ENCODE measurements around the gene HADHB. TPM values are rescaled to one million over a fixed set of nuclear protein-coding genes. Genes with fewer than 3 reads are reported as not detected.
A peak's percentile ranks its signal among the peaks of the same experiment; 100 is the strongest.

Gene HADHB
- 10 to 100 TPM; 59.1 to 63.5 TPM for total RNA-seq

- peaks cover 50% of the 10 kb centered on the region for H3K4me1 Mint-ChIP-seq (ENCODE audit: low read depth)
- ChIA-PET POLR2A (interaction anchor here (0.7 to 4.7 kb wide), 11 partner anchors 9 to 366 kb away, joined by 3 to 26 read pairs (median 3); partner anchors contain the start of genes ADGRF3, ASXL2, RAB10 and SELENOI), CTCF (interaction anchor here (0.7 to 5.5 kb wide), 13 partner anchors 9 to 225 kb away, joined by 3 to 32 read pairs (median 4); partner anchors contain the start of genes ADGRF3 and SELENOI)
- peaks cover 3% of the 10 kb centered on the region for H3K36me3 Mint-ChIP-seq (ENCODE audit: low read depth)
- H3K27ac Mint-ChIP-seq = peak within 1 kb of the TSS; percentile 100
- H3K27me3 Mint-ChIP-seq (ENCODE audit: low read depth) = no peaks in the 10 kb centered on the region
- ATAC-seq = peak; percentile 87
- H3K9me3 Mint-ChIP-seq (ENCODE audit: insufficient read depth) = no peaks in the 10 kb centered on the region
- peak within 1 kb of the TSS; percentile 99 for H3K4me3 Mint-ChIP-seq
- peak; percentile 88 for DNase-seq
Measured at GRCh38 chr2:26244309-26245230, at the start of gene HADHB, which contains the start of gene HADHA. TSS of gene HADHB (plus strand) at chr2:26244939. CDS start at chr2:26254255, 9,316 bp downstream. TSS of gene HADHA (minus strand) at chr2:26244632. CDS start at chr2:26244596, 36 bp downstream.

GRCh38 chr2:26195040-26195984, 49.4 kb upstream of the HADHB start:
- ChIA-PET CTCF (no interaction called here), POLR2A (no interaction called here)
- no peak overlapping the region for H3K4me3 Mint-ChIP-seq
- no peak for DNase-seq
- no peak for ATAC-seq
- H3K4me1 Mint-ChIP-seq (ENCODE audit: low read depth) = no peaks in the 10 kb centered on the region
- peaks cover 51% of the 10 kb centered on the region for H3K36me3 Mint-ChIP-seq (ENCODE audit: low read depth)
- H3K27me3 Mint-ChIP-seq (ENCODE audit: low read depth) = no peaks in the 10 kb centered on the region
- no peak overlapping the region for H3K27ac Mint-ChIP-seq
- H3K9me3 Mint-ChIP-seq (ENCODE audit: insufficient read depth) = no peaks in the 10 kb centered on the region

DNA sequence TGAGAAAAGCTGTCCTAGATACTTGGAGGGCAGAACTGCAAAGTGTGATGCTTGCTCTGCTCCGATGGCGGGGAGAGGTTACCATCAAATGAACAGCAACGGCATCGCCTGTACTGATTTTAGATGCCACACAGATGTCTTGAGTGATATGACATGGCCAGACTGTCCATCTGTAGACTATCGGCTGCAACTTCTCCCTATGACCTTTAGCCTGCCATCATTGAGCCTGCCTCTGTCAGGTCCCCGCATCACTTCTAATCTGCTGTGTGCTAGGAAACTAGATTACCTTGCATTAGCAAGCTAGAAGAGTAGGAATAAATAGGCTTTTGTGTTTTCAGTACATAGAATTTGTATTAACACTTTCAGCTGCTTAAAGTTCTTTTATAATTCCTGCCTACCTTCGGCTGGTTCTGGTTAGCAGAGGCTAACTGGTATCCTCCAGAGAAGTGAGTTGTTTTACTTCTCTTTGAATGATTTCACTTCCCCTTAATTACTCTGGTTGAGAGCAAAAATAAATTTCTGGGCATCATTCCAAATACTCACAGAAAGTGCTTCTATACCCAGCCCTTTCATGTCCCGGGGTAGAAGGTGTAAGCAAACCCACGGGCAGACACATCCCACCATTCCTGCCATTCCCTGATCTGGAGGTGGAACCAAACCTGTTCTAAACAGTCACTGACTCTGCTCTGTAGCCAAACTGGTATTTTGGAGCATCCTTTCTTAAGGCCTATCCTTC, 47.9 kb upstream of the HADHB start:
- ChIA-PET POLR2A (no interaction called here), CTCF (no interaction called here)
- Mint-ChIP-seq H3K4me3 (no peak overlapping the region), H3K4me1 (ENCODE audit: low read depth) (no peaks in the 10 kb centered on the region), H3K9me3 (ENCODE audit: insufficient read depth) (no peaks in the 10 kb centered on the region), H3K27me3 (ENCODE audit: low read depth) (no peaks in the 10 kb centered on the region), H3K36me3 (ENCODE audit: low read depth) (peaks cover 47% of the 10 kb centered on the region), H3K27ac (no peak overlapping the region)
- ATAC-seq (no peak), DNase-seq (no peak)

DNA sequence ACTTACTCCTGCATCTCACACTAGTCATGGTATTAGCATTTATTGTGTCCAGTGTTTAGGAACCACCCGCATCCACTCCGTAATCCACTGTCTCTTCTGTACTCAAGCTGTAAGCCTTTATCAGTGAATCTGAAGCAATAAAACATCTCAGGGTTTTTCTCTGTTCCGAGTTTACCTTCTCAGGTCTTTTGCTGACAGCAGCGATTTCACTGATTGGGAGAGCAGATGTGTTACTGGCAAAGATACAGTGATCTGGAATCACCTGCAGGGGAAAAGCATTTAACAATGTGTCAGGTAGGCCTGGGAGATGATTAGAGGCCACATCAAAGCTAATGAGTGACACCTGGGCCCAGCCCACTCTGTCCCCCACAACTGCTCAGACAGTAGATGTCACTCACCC, 47.2 kb upstream of the HADHB start:
- Mint-ChIP-seq H3K36me3 (ENCODE audit: low read depth) (peaks cover 49% of the 10 kb centered on the region), H3K27ac (no peak overlapping the region), H3K27me3 (ENCODE audit: low read depth) (no peaks in the 10 kb centered on the region), H3K4me1 (ENCODE audit: low read depth) (no peaks in the 10 kb centered on the region), H3K4me3 (no peak overlapping the region), H3K9me3 (ENCODE audit: insufficient read depth) (no peaks in the 10 kb centered on the region)
- ATAC-seq = no peak
- DNase-seq = no peak
- ChIA-PET CTCF (no interaction called here), POLR2A (no interaction called here)

GRCh38 chr2:26202981-26203490, 41.7 kb upstream of the HADHB start:
- H3K36me3 Mint-ChIP-seq (ENCODE audit: low read depth) = peaks cover 50% of the 10 kb centered on the region
- H3K4me3 Mint-ChIP-seq = no peak overlapping the region
- no peak for ATAC-seq
- H3K9me3 Mint-ChIP-seq (ENCODE audit: insufficient read depth) = no peaks in the 10 kb centered on the region
- no peak overlapping the region for H3K27ac Mint-ChIP-seq
- POLR2A ChIA-PET = interaction anchor here (0.8 kb wide), 1 partner anchor 43 kb away, joined by 3 read pairs; no protein-coding TSS in a partner anchor
- no peaks in the 10 kb centered on the region for H3K4me1 Mint-ChIP-seq (ENCODE audit: low read depth)
- CTCF ChIA-PET = interaction anchor here (1.3 kb wide), 1 partner anchor 18 kb away, joined by 3 read pairs; no protein-coding TSS in a partner anchor
- DNase-seq = no peak
- H3K27me3 Mint-ChIP-seq (ENCODE audit: low read depth) = no peaks in the 10 kb centered on the region

DNA sequence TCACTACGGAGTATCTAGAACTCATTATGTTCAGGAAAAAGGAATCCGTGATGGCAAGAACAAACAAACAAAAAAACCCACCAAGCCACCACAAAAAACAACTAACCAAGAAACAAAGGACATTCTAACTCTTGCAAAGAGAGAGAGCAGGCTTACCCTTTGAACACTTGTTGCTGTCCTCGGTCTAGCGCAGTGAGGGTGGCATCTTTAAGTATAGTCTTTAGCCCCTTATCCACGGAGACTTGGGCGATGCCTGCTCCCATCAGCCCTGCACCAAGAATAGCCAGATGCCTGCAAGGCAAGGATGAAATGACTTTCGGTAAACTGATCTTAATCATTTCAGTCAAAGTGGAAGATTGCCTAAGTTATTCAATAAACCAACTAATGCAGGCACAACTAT, 40.8 kb upstream of the HADHB start:
- no peaks in the 10 kb centered on the region for H3K4me1 Mint-ChIP-seq (ENCODE audit: low read depth)
- ATAC-seq = no peak
- no peak overlapping the region for H3K4me3 Mint-ChIP-seq
- POLR2A ChIA-PET = no interaction called here
- peaks cover 53% of the 10 kb centered on the region for H3K36me3 Mint-ChIP-seq (ENCODE audit: low read depth)
- H3K27me3 Mint-ChIP-seq (ENCODE audit: low read depth) = no peaks in the 10 kb centered on the region
- no peak overlapping the region for H3K27ac Mint-ChIP-seq
- no peak for DNase-seq
- no peaks in the 10 kb centered on the region for H3K9me3 Mint-ChIP-seq (ENCODE audit: insufficient read depth)
- CTCF ChIA-PET = no interaction called here

- no peak for DNase-seq
- Mint-ChIP-seq H3K27ac (no peak overlapping the region), H3K36me3 (ENCODE audit: low read depth) (peaks cover 68% of the 10 kb centered on the region), H3K4me1 (ENCODE audit: low read depth) (no peaks in the 10 kb centered on the region), H3K9me3 (ENCODE audit: insufficient read depth) (no peaks in the 10 kb centered on the region), H3K27me3 (ENCODE audit: low read depth) (no peaks in the 10 kb centered on the region), H3K4me3 (no peak overlapping the region)
- CTCF ChIA-PET = no interaction called here
- POLR2A ChIA-PET = no interaction called here
- ATAC-seq = no peak
Measured at GRCh38 chr2:26212011-26212410, 32.7 kb upstream of the HADHB start.

DNA sequence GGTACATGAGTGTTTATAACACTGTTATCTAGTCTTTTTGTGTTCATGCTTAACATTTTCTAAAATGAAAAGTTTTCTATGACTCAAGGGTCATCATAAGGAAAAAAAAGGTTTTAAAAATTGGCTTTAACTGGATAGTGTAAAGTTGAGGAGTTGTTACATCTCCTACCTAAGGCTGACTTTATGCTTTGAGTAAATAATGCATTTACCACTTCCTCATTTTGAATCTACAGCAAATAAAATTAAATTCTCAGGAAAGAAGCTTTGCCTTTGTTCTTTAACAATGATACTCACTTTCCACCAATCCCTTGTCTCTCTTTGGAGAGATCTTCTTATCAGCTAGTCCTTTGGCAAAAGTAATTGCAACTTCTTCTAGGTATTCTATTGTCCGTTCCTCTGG, 30.0 kb upstream of the HADHB start:
- ChIA-PET CTCF (interaction anchor here (0.6 to 1.1 kb wide), 2 partner anchors 116 to 363 kb away, joined by 3 read pairs; no protein-coding TSS in a partner anchor), POLR2A (no interaction called here)
- DNase-seq (no peak), ATAC-seq (no peak)
- Mint-ChIP-seq H3K4me3 (no peak overlapping the region), H3K27ac (no peak overlapping the region), H3K9me3 (ENCODE audit: insufficient read depth) (no peaks in the 10 kb centered on the region), H3K36me3 (ENCODE audit: low read depth) (peaks cover 66% of the 10 kb centered on the region), H3K27me3 (ENCODE audit: low read depth) (no peaks in the 10 kb centered on the region), H3K4me1 (ENCODE audit: low read depth) (no peaks in the 10 kb centered on the region)

GRCh38 chr2:26215833-26216232, 28.9 kb upstream of the HADHB start:
- Mint-ChIP-seq H3K36me3 (ENCODE audit: low read depth) (peaks cover 65% of the 10 kb centered on the region), H3K27me3 (ENCODE audit: low read depth) (no peaks in the 10 kb centered on the region), H3K4me1 (ENCODE audit: low read depth) (no peaks in the 10 kb centered on the region), H3K9me3 (ENCODE audit: insufficient read depth) (no peaks in the 10 kb centered on the region), H3K4me3 (no peak overlapping the region), H3K27ac (no peak overlapping the region)
- ChIA-PET POLR2A (no interaction called here), CTCF (interaction anchor here (0.6 to 1.1 kb wide), 2 partner anchors 115 to 157 kb away, joined by 3 read pairs; no protein-coding TSS in a partner anchor)
- no peak for ATAC-seq
- no peak for DNase-seq

- no peak for ATAC-seq
- Mint-ChIP-seq H3K27ac (no peak overlapping the region), H3K27me3 (ENCODE audit: low read depth) (no peaks in the 10 kb centered on the region), H3K4me1 (ENCODE audit: low read depth) (no peaks in the 10 kb centered on the region), H3K36me3 (ENCODE audit: low read depth) (peaks cover 65% of the 10 kb centered on the region), H3K9me3 (ENCODE audit: insufficient read depth) (no peaks in the 10 kb centered on the region), H3K4me3 (no peak overlapping the region)
- DNase-seq = no peak
- ChIA-PET CTCF (interaction anchor here (0.8 kb wide), 1 partner anchor 57 kb away, joined by 3 read pairs; no protein-coding TSS in a partner anchor), POLR2A (no interaction called here)
Measured at GRCh38 chr2:26216587-26216986, 28.2 kb upstream of the HADHB start.

- Mint-ChIP-seq H3K27ac (no peak overlapping the region), H3K4me3 (no peak overlapping the region), H3K36me3 (ENCODE audit: low read depth) (peaks cover 71% of the 10 kb centered on the region), H3K9me3 (ENCODE audit: insufficient read depth) (no peaks in the 10 kb centered on the region), H3K27me3 (ENCODE audit: low read depth) (no peaks in the 10 kb centered on the region), H3K4me1 (ENCODE audit: low read depth) (no peaks in the 10 kb centered on the region)
- POLR2A ChIA-PET = no interaction called here
- DNase-seq (no peak), ATAC-seq (no peak)
- CTCF ChIA-PET = no interaction called here
Measured at GRCh38 chr2:26217720-26218119, 27.0 kb upstream of the HADHB start.

Measured in activated CD8-positive, alpha-beta T cell treated with anti-CD3 and anti-CD28 coated beads, Interleukin-2, amount 10 ng/mL, durations not matched to agents 7 days and 5 days (primary cell).